ENCODE measurements around the gene CTAG1B. TPM values are rescaled to one million over a fixed set of nuclear protein-coding genes. Genes with fewer than 3 reads are reported as not detected.
"Not testable (repeated sequence)": the region's sequence is repeated elsewhere in the genome, so short reads cannot be mapped to it uniquely, and the experiment has no call there.

CTAG1B gene
- polyA plus RNA-seq (2013, experiment 1 of 2) = not detected
- not detected for polyA plus RNA-seq (2013, experiment 2 of 2)

DNA sequence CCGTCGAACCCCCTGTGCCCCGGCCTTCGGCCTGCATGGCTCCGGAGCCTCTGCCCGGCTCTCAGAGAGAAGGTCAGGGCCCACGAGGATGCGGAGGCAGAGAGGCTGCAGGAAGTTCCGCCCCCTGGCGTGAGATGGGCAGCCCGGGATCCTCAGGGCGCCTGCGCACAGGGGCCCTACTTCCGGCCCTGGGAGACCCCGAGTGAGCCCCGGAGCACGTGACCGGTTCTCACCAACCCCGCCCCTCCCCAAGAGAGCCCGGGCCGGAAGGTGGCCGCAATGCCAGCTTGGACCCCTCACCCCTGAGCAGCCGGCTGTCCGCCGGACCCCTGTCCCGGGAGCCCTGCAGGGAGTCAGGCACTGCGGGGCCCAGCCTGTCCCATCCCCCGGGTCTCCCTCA, at the start of gene CTAG1B:
TSS of gene CTAG1B (minus strand) at position 101 of the 400 bp plus-strand sequence. CDS start at position 37, 64 bp downstream.
- not testable (repeated sequence) for H3K79me1 ChIP-seq (replicated peaks; ENCODE audit: low read length, poor library complexity, severe bottlenecking); H3K23ac ChIP-seq (ENCODE audit: low read length in 2 of 2)

GRCh38 chrX:154661899-154662298, 42.8 kb upstream of the CTAG1B start:
- Histone ChIP-seq H3K27me3 (ENCODE audit: control insufficient read depth in 1 of 2, insufficient read depth in 1 of 2, low read length in 2 of 2) (peaks cover 0 to 23% of the 10 kb centered on the region in 2 experiments), H3K4ac (ENCODE audit: low read depth in 1 of 2, low read length in 2 of 2) (no peak overlapping the region), H4K91ac (ENCODE audit: low read length) (no peak overlapping the region), H3K14ac (ENCODE audit: low read length in 2 of 2) (no peak overlapping the region), H3K4me1 (ENCODE audit: control insufficient read depth, insufficient read depth, low read depth, low read length) (no peaks in the 10 kb centered on the region), H3K23ac (ENCODE audit: low read length in 2 of 2) (no peak overlapping the region), H2BK12ac (ENCODE audit: low read length in 2 of 2) (no peak overlapping the region), H2AFZ (ENCODE audit: low read depth, low read length) (no peak overlapping the region), H3K9ac (ENCODE audit: low read length) (no peak overlapping the region), H3K18ac (ENCODE audit: low read depth in 1 of 2, low read length in 2 of 2) (no peak overlapping the region), H3K27ac (ENCODE audit: low read length, poor library complexity, severe bottlenecking) (no peak overlapping the region), H2BK5ac (ENCODE audit: low read depth, low read length, poor library complexity, severe bottlenecking) (no peak overlapping the region), H3K4me3 (ENCODE audit: insufficient read depth in 1 of 2, low read depth in 1 of 2, low read length in 2 of 2) (no peak overlapping the region), H3K36me3 (ENCODE audit: control insufficient read depth in 1 of 2, insufficient read depth in 2 of 2, low read depth in 1 of 2, low read length in 2 of 2) (no peaks in the 10 kb centered on the region), H3K79me1 (replicated peaks; ENCODE audit: low read length, poor library complexity, severe bottlenecking) (no peaks in the 10 kb centered on the region), H3K9me3 (ENCODE audit: control insufficient read depth, low read length) (peaks cover 25% of the 10 kb centered on the region), H4K8ac (ENCODE audit: low read length) (no peak overlapping the region), H2AK5ac (ENCODE audit: low read length, severe bottlenecking) (no peak overlapping the region), H2BK120ac (ENCODE audit: low read depth, low read length) (no peak overlapping the region), H3K4me2 (ENCODE audit: low read length, poor library complexity, severe bottlenecking) (no peak overlapping the region), H2BK15ac (ENCODE audit: low read depth, poor library complexity, severe bottlenecking) (no peak overlapping the region)
- 91% methylated on average over 7 of the region's 7 CpGs for WGBS
- no peak for DNase-seq

More for the DNA sequence above, at the start of gene CTAG1B:
- H3K9me3 ChIP-seq (ENCODE audit: control insufficient read depth, low read length); H3K18ac ChIP-seq (ENCODE audit: low read depth in 1 of 2, low read length in 2 of 2); H3K4me3 ChIP-seq (ENCODE audit: insufficient read depth in 1 of 2, low read depth in 1 of 2, low read length in 2 of 2); H4K91ac ChIP-seq (ENCODE audit: low read length); H2AFZ ChIP-seq (ENCODE audit: low read depth, low read length); H2BK5ac ChIP-seq (ENCODE audit: low read depth, low read length, poor library complexity, severe bottlenecking); H2AK5ac ChIP-seq (ENCODE audit: low read length, severe bottlenecking); H3K4me1 ChIP-seq (ENCODE audit: control insufficient read depth, insufficient read depth, low read depth, low read length); H3K4ac ChIP-seq (ENCODE audit: low read depth in 1 of 2, low read length in 2 of 2); H3K27me3 ChIP-seq (ENCODE audit: control insufficient read depth in 1 of 2, insufficient read depth in 1 of 2, low read length in 2 of 2); H3K36me3 ChIP-seq (ENCODE audit: control insufficient read depth in 1 of 2, insufficient read depth in 2 of 2, low read depth in 1 of 2, low read length in 2 of 2); H2BK120ac ChIP-seq (ENCODE audit: low read depth, low read length); DNase-seq; H2BK12ac ChIP-seq (ENCODE audit: low read length in 2 of 2); H3K27ac ChIP-seq (ENCODE audit: low read length, poor library complexity, severe bottlenecking); H2BK15ac ChIP-seq (ENCODE audit: low read depth, poor library complexity, severe bottlenecking); H4K8ac ChIP-seq (ENCODE audit: low read length); H3K4me2 ChIP-seq (ENCODE audit: low read length, poor library complexity, severe bottlenecking); H3K9ac ChIP-seq (ENCODE audit: low read length); H3K14ac ChIP-seq (ENCODE audit: low read length in 2 of 2): not testable (repeated sequence)
- WGBS = no CpG with 5 or more reads among the region's 28 CpGs

- H2BK120ac ChIP-seq (ENCODE audit: low read depth, low read length) = no peak overlapping the region
- H3K4me2 ChIP-seq (ENCODE audit: low read length, poor library complexity, severe bottlenecking) = no peak overlapping the region
- no peak overlapping the region for H2BK12ac ChIP-seq (ENCODE audit: low read length in 2 of 2)
- H3K9me3 ChIP-seq (ENCODE audit: control insufficient read depth, low read length) = peaks cover 25% of the 10 kb centered on the region
- H3K23ac ChIP-seq (ENCODE audit: low read length in 2 of 2) = no peak overlapping the region
- H3K18ac ChIP-seq (ENCODE audit: low read depth in 1 of 2, low read length in 2 of 2) = no peak overlapping the region
- no peaks in the 10 kb centered on the region for H3K4me1 ChIP-seq (ENCODE audit: control insufficient read depth, insufficient read depth, low read depth, low read length)
- no peak overlapping the region for H2AFZ ChIP-seq (ENCODE audit: low read depth, low read length)
- H2BK5ac ChIP-seq (ENCODE audit: low read depth, low read length, poor library complexity, severe bottlenecking) = no peak overlapping the region
- no peak overlapping the region for H4K91ac ChIP-seq (ENCODE audit: low read length)
- WGBS = 84% methylated on average over 2 of the region's 4 CpGs
- no peaks in the 10 kb centered on the region for H3K36me3 ChIP-seq (ENCODE audit: control insufficient read depth in 1 of 2, insufficient read depth in 2 of 2, low read depth in 1 of 2, low read length in 2 of 2)
- no peak overlapping the region for H3K4me3 ChIP-seq (ENCODE audit: insufficient read depth in 1 of 2, low read depth in 1 of 2, low read length in 2 of 2)
- H2AK5ac ChIP-seq (ENCODE audit: low read length, severe bottlenecking) = no peak overlapping the region
- H4K8ac ChIP-seq (ENCODE audit: low read length) = no peak overlapping the region
- no peak overlapping the region for H3K14ac ChIP-seq (ENCODE audit: low read length in 2 of 2)
- H3K79me1 ChIP-seq (replicated peaks; ENCODE audit: low read length, poor library complexity, severe bottlenecking) = no peaks in the 10 kb centered on the region
- H3K27me3 ChIP-seq (ENCODE audit: control insufficient read depth in 1 of 2, insufficient read depth in 1 of 2, low read length in 2 of 2) = peaks cover 0 to 23% of the 10 kb centered on the region in 2 experiments
- H3K9ac ChIP-seq (ENCODE audit: low read length) = no peak overlapping the region
- H3K4ac ChIP-seq (ENCODE audit: low read depth in 1 of 2, low read length in 2 of 2) = no peak overlapping the region
- no peak overlapping the region for H2BK15ac ChIP-seq (ENCODE audit: low read depth, poor library complexity, severe bottlenecking)
- H3K27ac ChIP-seq (ENCODE audit: low read length, poor library complexity, severe bottlenecking) = no peak overlapping the region
- no peak for DNase-seq
Observed at GRCh38 chrX:154661170-154661569, 42.1 kb upstream of the CTAG1B start.

DNA sequence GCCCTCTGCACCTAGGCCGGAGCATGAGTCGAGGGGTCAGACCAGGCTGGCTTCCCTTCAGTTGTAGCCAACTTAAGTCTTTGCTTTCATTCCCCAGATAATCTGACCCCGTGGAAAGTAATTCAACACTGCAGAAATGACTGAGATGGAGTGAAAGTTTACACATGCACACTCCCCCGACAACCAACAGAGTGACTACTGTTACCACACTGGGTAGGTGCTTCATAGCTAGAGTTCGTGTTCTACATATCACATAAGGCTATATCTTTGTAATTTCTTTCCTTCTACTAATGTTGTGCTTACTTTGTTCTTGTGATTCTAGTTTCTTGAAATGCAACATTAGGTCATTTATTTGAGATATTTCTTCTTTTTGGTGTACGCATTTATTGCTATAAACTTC, 41.5 kb upstream of the CTAG1B start:
- Histone ChIP-seq H3K9me3 (ENCODE audit: control insufficient read depth, low read length) (peaks cover 25% of the 10 kb centered on the region), H3K4me2 (ENCODE audit: low read length, poor library complexity, severe bottlenecking) (no peak overlapping the region), H3K18ac (ENCODE audit: low read depth in 1 of 2, low read length in 2 of 2) (no peak overlapping the region), H3K4me1 (ENCODE audit: control insufficient read depth, insufficient read depth, low read depth, low read length) (no peaks in the 10 kb centered on the region), H3K79me1 (replicated peaks; ENCODE audit: low read length, poor library complexity, severe bottlenecking) (no peaks in the 10 kb centered on the region), H3K23ac (ENCODE audit: low read length in 2 of 2) (no peak overlapping the region), H2BK5ac (ENCODE audit: low read depth, low read length, poor library complexity, severe bottlenecking) (no peak overlapping the region), H4K91ac (ENCODE audit: low read length) (no peak overlapping the region), H2BK12ac (ENCODE audit: low read length in 2 of 2) (no peak overlapping the region), H3K9ac (ENCODE audit: low read length) (no peak overlapping the region), H2BK120ac (ENCODE audit: low read depth, low read length) (no peak overlapping the region), H3K27ac (ENCODE audit: low read length, poor library complexity, severe bottlenecking) (no peak overlapping the region), H2BK15ac (ENCODE audit: low read depth, poor library complexity, severe bottlenecking) (no peak overlapping the region), H3K4me3 (ENCODE audit: insufficient read depth in 1 of 2, low read depth in 1 of 2, low read length in 2 of 2) (no peak overlapping the region), H3K27me3 (ENCODE audit: control insufficient read depth in 1 of 2, insufficient read depth in 1 of 2, low read length in 2 of 2) (peaks cover 0 to 29% of the 10 kb centered on the region in 2 experiments), H3K36me3 (ENCODE audit: control insufficient read depth in 1 of 2, insufficient read depth in 2 of 2, low read depth in 1 of 2, low read length in 2 of 2) (no peaks in the 10 kb centered on the region), H4K8ac (ENCODE audit: low read length) (no peak overlapping the region), H3K14ac (ENCODE audit: low read length in 2 of 2) (no peak overlapping the region), H2AFZ (ENCODE audit: low read depth, low read length) (no peak overlapping the region), H2AK5ac (ENCODE audit: low read length, severe bottlenecking) (no peak overlapping the region), H3K4ac (ENCODE audit: low read depth in 1 of 2, low read length in 2 of 2) (no peak overlapping the region)
- DNase-seq = no peak
- 83% methylated on average over 2 of the region's 6 CpGs for WGBS

All from mesenchymal stem cell (in vitro differentiated cells and primary cell).